ENCODE results near the gene CBLL2.

DNA sequence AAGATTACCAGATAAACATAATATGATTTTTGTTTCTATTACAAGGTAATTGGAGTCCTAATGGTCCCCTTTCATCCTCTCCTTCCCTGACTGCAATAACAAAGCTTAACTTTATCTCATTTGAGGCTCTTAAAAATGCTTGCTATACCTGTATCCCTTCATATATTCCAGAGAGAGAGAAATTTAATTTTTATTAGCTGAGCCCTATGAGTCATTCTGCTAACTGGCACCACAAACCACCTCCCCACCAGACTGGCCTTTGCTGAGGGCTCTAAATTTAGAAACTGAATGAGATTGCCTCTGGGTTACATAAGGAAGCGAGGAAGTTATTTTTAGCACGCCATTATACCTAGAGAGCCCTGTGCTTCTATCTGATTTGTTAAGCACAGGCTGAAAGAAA, 27.4 kb downstream of the CBLL2 start:
- TF ChIP-seq, protein P1, sequence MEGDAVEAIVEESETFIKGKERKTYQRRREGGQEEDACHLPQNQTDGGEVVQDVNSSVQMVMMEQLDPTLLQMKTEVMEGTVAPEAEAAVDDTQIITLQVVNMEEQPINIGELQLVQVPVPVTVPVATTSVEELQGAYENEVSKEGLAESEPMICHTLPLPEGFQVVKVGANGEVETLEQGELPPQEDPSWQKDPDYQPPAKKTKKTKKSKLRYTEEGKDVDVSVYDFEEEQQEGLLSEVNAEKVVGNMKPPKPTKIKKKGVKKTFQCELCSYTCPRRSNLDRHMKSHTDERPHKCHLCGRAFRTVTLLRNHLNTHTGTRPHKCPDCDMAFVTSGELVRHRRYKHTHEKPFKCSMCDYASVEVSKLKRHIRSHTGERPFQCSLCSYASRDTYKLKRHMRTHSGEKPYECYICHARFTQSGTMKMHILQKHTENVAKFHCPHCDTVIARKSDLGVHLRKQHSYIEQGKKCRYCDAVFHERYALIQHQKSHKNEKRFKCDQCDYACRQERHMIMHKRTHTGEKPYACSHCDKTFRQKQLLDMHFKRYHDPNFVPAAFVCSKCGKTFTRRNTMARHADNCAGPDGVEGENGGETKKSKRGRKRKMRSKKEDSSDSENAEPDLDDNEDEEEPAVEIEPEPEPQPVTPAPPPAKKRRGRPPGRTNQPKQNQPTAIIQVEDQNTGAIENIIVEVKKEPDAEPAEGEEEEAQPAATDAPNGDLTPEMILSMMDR (IDR thresholded peaks at IDR 0.05), result no peak
- no peak for TF ChIP-seq POLR2A (IDR thresholded peaks at IDR 0.05)

Measured in body of pancreas (tissue), 4 donors.